IMR-90 (cell line): ENCODE data around the gene STT3A. TPM values are rescaled to one million over a fixed set of nuclear protein-coding genes. Genes with fewer than 3 reads are reported as not detected.

Experiments
- ATAC-seq: fragments of 200-7000 bp; cut with Tn5 transposase; 2 replicates; pipeline ENCODE4 v1.9.1; 2020; ENCODE audit warnings: low read depth, mild to moderate bottlenecking, moderate library complexity
- BruUV-seq: library from RNA; stranded (reverse); fragments of 400-500 nt; replicated peaks from 2 replicates; lab custom pipeline; 2021; lab: Mats Ljungman, UMichigan
- CTCF ChIA-PET: fragments of 300-600 bp; formaldehyde crosslinking; extraction: SDS; loops from one replicate; lab custom pipeline; 2021; ENCODE audit warnings: antibody characterized with exemption; lab: Yijun Ruan, JAX
- POLR2A ChIA-PET: fragments of 300-600 bp; sonication (Branson Sonifier 250); formaldehyde crosslinking; loops from one replicate; lab custom pipeline; 2022; ENCODE audit warnings: antibody characterized with exemption; ENCODE audit not compliant: unreplicated experiment; lab: Charles Lee
- DNase-seq: peaks from one replicate; pipeline ENCODE4 v3.0.0; 2013
- H2AFZ ChIP-seq: replicated peaks from 2 replicates; pipeline ENCODE3; 2013; ENCODE audit warnings: low read length, mild to moderate bottlenecking; ENCODE audit not compliant: poor library complexity
- H2AK5ac ChIP-seq: 2 replicates; pipeline ENCODE4 v1.6.1; 2013; ENCODE audit warnings: low read depth, low read length, inconsistent platforms
- H2AK9ac ChIP-seq: replicated peaks from 2 replicates; pipeline ENCODE3; 2013; ENCODE audit warnings: mild to moderate bottlenecking, low read depth, low read length, moderate library complexity; ENCODE audit not compliant: poor library complexity
- H2BK120ac ChIP-seq: 2 replicates; pipeline ENCODE4 v1.6.1; 2013; ENCODE audit warnings: low read depth, low read length, inconsistent platforms
- H2BK15ac ChIP-seq: 3 replicates; pipeline ENCODE4 v1.6.1; 2013; ENCODE audit warnings: low read depth, low read length, inconsistent platforms
- H2BK20ac ChIP-seq: 2 replicates; pipeline ENCODE4 v1.6.1; 2013; ENCODE audit warnings: low read depth, mild to moderate bottlenecking, inconsistent platforms, low read length, moderate library complexity
- H2BK5ac ChIP-seq: 2 replicates; pipeline ENCODE4 v1.6.1; 2013; ENCODE audit warnings: mild to moderate bottlenecking, low read depth, low read length, inconsistent platforms; ENCODE audit not compliant: poor library complexity, severe bottlenecking
- H3K14ac ChIP-seq: replicated peaks from 2 replicates; pipeline ENCODE4 v1.6.1; 2013; ENCODE audit warnings: low read depth, low read length, inconsistent platforms
- H3K18ac ChIP-seq: 2 replicates; pipeline ENCODE4 v1.6.1; 2013; ENCODE audit warnings: low read depth, low read length, control low read depth
- H3K23ac ChIP-seq: 2 replicates; pipeline ENCODE4 v1.6.1; 2013; ENCODE audit warnings: low read depth, low read length, inconsistent platforms
- H3K27ac ChIP-seq: 2 replicates; pipeline ENCODE4 v1.5.1; 2013; ENCODE audit warnings: mild to moderate bottlenecking, control low read depth, low read length; ENCODE audit not compliant: insufficient read depth
- H3K27me3 ChIP-seq: 2 replicates; pipeline ENCODE4 v1.6.1; 2013; ENCODE audit warnings: low read length; ENCODE audit not compliant: control insufficient read depth, insufficient read depth
- H3K36me3 ChIP-seq: 2 replicates; pipeline ENCODE4 v1.6.1; 2013; ENCODE audit warnings: low read length, mixed read lengths; ENCODE audit not compliant: control insufficient read depth, insufficient read depth
- H3K4ac ChIP-seq: 2 replicates; pipeline ENCODE4 v1.6.1; 2013; ENCODE audit warnings: low read depth, low read length, inconsistent platforms
- H3K4me1 ChIP-seq: 2 replicates; pipeline ENCODE4 v1.6.1; 2013; ENCODE audit warnings: low read length, mixed read lengths; ENCODE audit not compliant: control insufficient read depth, insufficient read depth
- H3K4me2 ChIP-seq: 2 replicates; pipeline ENCODE4 v1.6.1; 2013; ENCODE audit warnings: low read depth, mild to moderate bottlenecking, control low read depth, low read length, moderate library complexity
- H3K4me3 ChIP-seq: 2 replicates; pipeline ENCODE4 v1.5.1; 2013; ENCODE audit warnings: low read depth, mild to moderate bottlenecking, control low read depth, low read length, moderate library complexity; ENCODE audit not compliant: insufficient read depth
- H3K56ac ChIP-seq: 2 replicates; pipeline ENCODE4 v1.6.1; 2013; ENCODE audit warnings: low read length, inconsistent platforms; ENCODE audit not compliant: insufficient read depth; ENCODE audit errors: extremely low read depth
- H3K79me1 ChIP-seq, 2 experiments: 2 replicates each; pipeline ENCODE4 v1.6.1; 2013; ENCODE audit warnings: low read length in 2 of 2, inconsistent platforms in 1 of 2, low read depth in 1 of 2
- H3K9ac ChIP-seq: 2 replicates; pipeline ENCODE4 v1.6.1; 2013; ENCODE audit warnings: low read depth, low read length, control low read depth
- H3K9me1 ChIP-seq: 2 replicates; pipeline ENCODE4 v1.6.1; 2013; ENCODE audit warnings: low read length, inconsistent platforms; ENCODE audit not compliant: insufficient read depth
- H3K9me3 ChIP-seq: 2 replicates; pipeline ENCODE4 v1.6.1; 2013; ENCODE audit warnings: low read length; ENCODE audit not compliant: control insufficient read depth, insufficient read depth
- H4K20me1 ChIP-seq: 2 replicates; pipeline ENCODE4 v1.6.1; 2013; ENCODE audit warnings: low read length, inconsistent platforms; ENCODE audit not compliant: insufficient read depth
- H4K5ac ChIP-seq: 2 replicates; pipeline ENCODE4 v1.6.1; 2013; ENCODE audit warnings: mild to moderate bottlenecking, low read depth, low read length, control low read depth
- H4K8ac ChIP-seq, 2 experiments: 2 replicates each; pipeline ENCODE4 v1.6.1; 2013; ENCODE audit warnings: low read depth in 2 of 2, low read length in 2 of 2, control low read depth in 1 of 2, inconsistent platforms in 1 of 2
- H4K91ac ChIP-seq: 2 replicates; pipeline ENCODE4 v1.6.1; 2013; ENCODE audit warnings: low read depth, low read length, inconsistent platforms; ENCODE audit not compliant: insufficient read depth
- CHD1 ChIP-seq: IDR thresholded peaks from 2 replicates; pipeline ENCODE4 v1.6.1; 2012; ENCODE audit warnings: low read depth, low read length, improper control_type of control experiment
- MAZ ChIP-seq: IDR thresholded peaks from 2 replicates; pipeline ENCODE4 v1.6.1; 2012; ENCODE audit warnings: low read depth, mild to moderate bottlenecking, low read length, improper control_type of control experiment, moderate library complexity, borderline replicate concordance
- NFE2L2 ChIP-seq: fragments of 150-350 bp; IDR thresholded peaks from 2 replicates; pipeline ENCODE4 v1.6.1; 2016; ENCODE audit warnings: low read depth, mild to moderate bottlenecking, low read length
- RAD21 ChIP-seq: IDR thresholded peaks from 2 replicates; pipeline ENCODE4 v1.6.1; 2012; ENCODE audit warnings: low read length, improper control_type of control experiment
- RFX5 ChIP-seq: IDR thresholded peaks from 2 replicates; pipeline ENCODE4 v1.8.0; 2012; ENCODE audit warnings: low read depth, mild to moderate bottlenecking, low read length, moderate library complexity
- SMC3 ChIP-seq: fragments of 150-350 bp; IDR thresholded peaks from 2 replicates; pipeline ENCODE4 v1.6.1; 2016; ENCODE audit warnings: low read depth, mild to moderate bottlenecking, antibody characterized with exemption, low read length, moderate library complexity
- WGBS, 2 experiments: methylation state at CpG; one replicate each; pipeline versions ENCODE4 v1.1.5 to v1.1.7; 2013; ENCODE audit warnings: missing lambda C conversion rate in 2 of 2; ENCODE audit not compliant: insufficient read length in 1 of 2; ENCODE audit errors: extremely low coverage in 2 of 2; 5-methylcytosine and 5-hydroxymethylcytosine counted together
- dilution Hi-C: fragments of 300-500 bp; cut with HindIII; formaldehyde crosslinking; loops from one replicate; pipeline ENCODE4 v1.14.3; 2018; ENCODE audit warnings: low sequenced_read_pairs; ENCODE audit not compliant: unreplicated experiment
- in situ Hi-C: fragments of 300-500 bp; cut with MboI; formaldehyde crosslinking; loops from 3 replicates; pipeline ENCODE4 v1.14.3; 2019; ENCODE audit warnings: low sequenced_read_pairs, inconsistent platforms, mixed read lengths
- intact Hi-C: fragments of 100-400 bp; cut with micrococcal nuclease; formaldehyde crosslinking; loops from 2 replicates; pipeline ENCODE4 v1.10.0; 2022
- polyA plus RNA-seq, 3 experiments: library from polyadenylated mRNA; depleted of rRNA; stranded (reverse); fragments of >200 nt; gene quantifications; 2 replicates each; pipeline ENCODE4 v1.2.3, GENCODE V29; 2012; ENCODE audit warnings: low replicate concordance in 1 of 3
- total RNA-seq: library from RNA; depleted of rRNA; stranded (reverse); fragments of >200 nt; gene quantifications from 2 replicates; pipeline ENCODE4 v1.2.3, GENCODE V29; 2012
- TF ChIP-seq, protein P1 (sequence below): fragments of 150-350 bp; IDR thresholded peaks from 2 replicates; pipeline ENCODE4 v1.6.1; 2017; ENCODE audit warnings: mild to moderate bottlenecking, antibody characterized with exemption, low read length, low read depth
- TF ChIP-seq, protein P2 (sequence below): conservative IDR thresholded peaks from 2 replicates; pipeline ENCODE4 v1.5.1; 2012; ENCODE audit warnings: mild to moderate bottlenecking, low read depth, low read length, improper control_type of control experiment

The STT3A gene
- total and polyA plus RNA-seq, 2 of the 4 experiments (the other 2 are of a cell fraction), result 180 to 387 TPM

DNA sequence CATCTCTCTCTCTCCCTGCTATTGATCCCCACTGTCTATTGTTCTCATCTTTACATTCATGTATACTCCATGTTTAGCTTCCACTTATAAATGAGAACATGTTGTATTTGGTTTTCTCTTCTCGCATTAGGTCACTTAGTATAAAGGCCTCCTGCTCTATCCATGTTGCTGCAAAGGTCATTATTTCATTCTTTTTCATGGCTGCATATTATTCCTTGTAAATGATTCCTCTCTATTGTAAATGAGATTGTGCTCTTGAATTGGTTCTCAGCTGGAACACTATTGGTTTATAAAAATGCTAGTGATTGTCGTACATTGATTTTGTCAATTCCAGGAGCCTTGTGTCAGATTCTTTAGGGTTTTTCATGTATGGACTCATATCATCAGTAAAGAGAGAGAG lies 74.5 kb downstream of the STT3A start:
- H3K27me3 ChIP-seq, result no peaks in the 10 kb centered on the region
- ChIA-PET CTCF (no interaction called here), POLR2A (no interaction called here)
- no peak overlapping the region for H3K4me2 ChIP-seq
- no peak overlapping the region for H3K18ac ChIP-seq
- ATAC-seq, result no peak
- dilution Hi-C loops, result no loop called here
- in situ Hi-C loops, result no loop called here
- H3K9me3 ChIP-seq, result no peaks in the 10 kb centered on the region
- no peak overlapping the region for H3K56ac ChIP-seq
- H3K14ac ChIP-seq, result no peak overlapping the region
- H2AK5ac ChIP-seq, result no peak overlapping the region
- H3K9me1 ChIP-seq, result peaks cover 2% of the 10 kb centered on the region; the same call in 1 of the 2 replicates
- TF ChIP-seq MAZ (no peak), CHD1 (no peak), RFX5 (no peak), RAD21 (no peak), SMC3 (no peak), NFE2L2 (no peak)
- TF ChIP-seq, protein P1, sequence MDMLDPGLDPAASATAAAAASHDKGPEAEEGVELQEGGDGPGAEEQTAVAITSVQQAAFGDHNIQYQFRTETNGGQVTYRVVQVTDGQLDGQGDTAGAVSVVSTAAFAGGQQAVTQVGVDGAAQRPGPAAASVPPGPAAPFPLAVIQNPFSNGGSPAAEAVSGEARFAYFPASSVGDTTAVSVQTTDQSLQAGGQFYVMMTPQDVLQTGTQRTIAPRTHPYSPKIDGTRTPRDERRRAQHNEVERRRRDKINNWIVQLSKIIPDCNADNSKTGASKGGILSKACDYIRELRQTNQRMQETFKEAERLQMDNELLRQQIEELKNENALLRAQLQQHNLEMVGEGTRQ, result no peak
- TF ChIP-seq, protein P2, sequence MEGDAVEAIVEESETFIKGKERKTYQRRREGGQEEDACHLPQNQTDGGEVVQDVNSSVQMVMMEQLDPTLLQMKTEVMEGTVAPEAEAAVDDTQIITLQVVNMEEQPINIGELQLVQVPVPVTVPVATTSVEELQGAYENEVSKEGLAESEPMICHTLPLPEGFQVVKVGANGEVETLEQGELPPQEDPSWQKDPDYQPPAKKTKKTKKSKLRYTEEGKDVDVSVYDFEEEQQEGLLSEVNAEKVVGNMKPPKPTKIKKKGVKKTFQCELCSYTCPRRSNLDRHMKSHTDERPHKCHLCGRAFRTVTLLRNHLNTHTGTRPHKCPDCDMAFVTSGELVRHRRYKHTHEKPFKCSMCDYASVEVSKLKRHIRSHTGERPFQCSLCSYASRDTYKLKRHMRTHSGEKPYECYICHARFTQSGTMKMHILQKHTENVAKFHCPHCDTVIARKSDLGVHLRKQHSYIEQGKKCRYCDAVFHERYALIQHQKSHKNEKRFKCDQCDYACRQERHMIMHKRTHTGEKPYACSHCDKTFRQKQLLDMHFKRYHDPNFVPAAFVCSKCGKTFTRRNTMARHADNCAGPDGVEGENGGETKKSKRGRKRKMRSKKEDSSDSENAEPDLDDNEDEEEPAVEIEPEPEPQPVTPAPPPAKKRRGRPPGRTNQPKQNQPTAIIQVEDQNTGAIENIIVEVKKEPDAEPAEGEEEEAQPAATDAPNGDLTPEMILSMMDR, result no peak
- H3K79me1 ChIP-seq, result peaks cover 3 to 4% of the 10 kb centered on the region in 2 experiments; a peak in 2 of 4 replicates
- H3K27ac ChIP-seq, result no peak overlapping the region
- no peak overlapping the region for H4K91ac ChIP-seq
- H2AK9ac ChIP-seq, result no peak overlapping the region
- DNase-seq, result no peak
- H4K8ac ChIP-seq, result no peak overlapping the region
- H3K9ac ChIP-seq, result no peak overlapping the region
- H3K36me3 ChIP-seq, result no peaks in the 10 kb centered on the region
- no peaks in the 10 kb centered on the region for H4K20me1 ChIP-seq
- H2BK20ac ChIP-seq, result no peak overlapping the region
- no peak overlapping the region for H2AFZ ChIP-seq
- no peak overlapping the region for H3K23ac ChIP-seq
- H4K5ac ChIP-seq, result no peak overlapping the region
- no peak overlapping the region for H3K4me3 ChIP-seq
- H2BK120ac ChIP-seq, result no peak overlapping the region
- H2BK5ac ChIP-seq, result no peak overlapping the region
- H3K4ac ChIP-seq, result no peak overlapping the region
- no peak overlapping the region for H2BK15ac ChIP-seq
- H3K4me1 ChIP-seq, result no peaks in the 10 kb centered on the region
- BruUV-seq, result no TSS peak
- no CpG with 5 or more reads among the region's 2 CpGs for WGBS, 2 experiments
- intact Hi-C loops, result no loop called here
